Endothelial cell (in vitro differentiated cells): ENCODE data around the gene TCP11. TPM values are rescaled to one million over a fixed set of nuclear protein-coding genes. Genes with fewer than 3 reads are reported as not detected.

Experiments
- DNase-seq: peaks from one replicate; pipeline ENCODE4 v3.0.0; 2021; ENCODE audit warnings: low spot score
- H3K27ac Mint-ChIP-seq: one replicate; pipeline ENCODE4 v1.8.0; 2021; ENCODE audit warnings: mixed read lengths, inconsistent platforms; ENCODE audit not compliant: unreplicated experiment
- H3K27me3 Mint-ChIP-seq: one replicate; pipeline ENCODE4 v1.8.0; 2021; ENCODE audit warnings: mild to moderate bottlenecking, moderate library complexity, mixed read lengths, inconsistent platforms; ENCODE audit not compliant: unreplicated experiment
- H3K36me3 Mint-ChIP-seq: one replicate; pipeline ENCODE4 v1.8.0; 2021; ENCODE audit warnings: mild to moderate bottlenecking, low read depth, mixed read lengths, inconsistent platforms; ENCODE audit not compliant: unreplicated experiment
- H3K4me1 Mint-ChIP-seq: one replicate; pipeline ENCODE4 v1.8.0; 2021; ENCODE audit warnings: mild to moderate bottlenecking, mixed read lengths, inconsistent platforms; ENCODE audit not compliant: unreplicated experiment
- H3K4me3 Mint-ChIP-seq: one replicate; pipeline ENCODE4 v1.8.0; 2021; ENCODE audit warnings: mild to moderate bottlenecking, mixed read lengths, inconsistent platforms; ENCODE audit not compliant: unreplicated experiment
- H3K9me3 Mint-ChIP-seq: one replicate; pipeline ENCODE4 v1.8.0; 2021; ENCODE audit warnings: mixed read lengths, inconsistent platforms; ENCODE audit not compliant: unreplicated experiment
- CTCF ChIP-seq: fragments of 200-600 bp; sonication (generic); IDR thresholded peaks from one replicate; pipeline ENCODE4 v1.5.0; 2021; ENCODE audit warnings: antibody characterized with exemption; ENCODE audit not compliant: unreplicated experiment
- total RNA-seq: library from RNA; stranded (reverse); fragmentation: NEBNext Ultra II Directional; extraction: Animal tissue kit (Norgen Biotek cat#: 25700); gene quantifications from one replicate; pipeline ENCODE4 v1.2.1, GENCODE V29; 2021; ENCODE audit not compliant: unreplicated experiment

The TCP11 gene
- total RNA-seq, 1 donor from 2014 or later: 0.18 TPM

- peaks cover 3% of the 10 kb centered on the region for H3K36me3 Mint-ChIP-seq
- no peak for TF ChIP-seq CTCF
- DNase-seq: no peak
- no peak overlapping the region for H3K4me3 Mint-ChIP-seq
- no peak overlapping the region for H3K27ac Mint-ChIP-seq
- H3K9me3 Mint-ChIP-seq: no peaks in the 10 kb centered on the region
- peaks cover 15% of the 10 kb centered on the region for H3K4me1 Mint-ChIP-seq
- H3K27me3 Mint-ChIP-seq: peaks cover 6% of the 10 kb centered on the region
Measured at GRCh38 chr6:35181308-35181932, 40.3 kb upstream of the TCP11 start.

GRCh38 chr6:35179901-35180535 lies 38.9 kb upstream of the TCP11 start:
- Mint-ChIP-seq H3K9me3 (no peaks in the 10 kb centered on the region), H3K4me3 (no peak overlapping the region), H3K27ac (no peak overlapping the region), H3K36me3 (peaks cover 1% of the 10 kb centered on the region), H3K27me3 (peaks cover 6% of the 10 kb centered on the region), H3K4me1 (peaks cover 15% of the 10 kb centered on the region)
- TF ChIP-seq CTCF: no peak
- DNase-seq: no peak

- DNase-seq: no peak
- Mint-ChIP-seq H3K4me3 (no peak overlapping the region), H3K9me3 (no peaks in the 10 kb centered on the region), H3K4me1 (peaks cover 9% of the 10 kb centered on the region), H3K27me3 (peaks cover 3% of the 10 kb centered on the region), H3K27ac (peak overlapping the region; percentile 30), H3K36me3 (no peaks in the 10 kb centered on the region)
- TF ChIP-seq CTCF: no peak
Measured at GRCh38 chr6:35178932-35179832, 38.0 kb upstream of the TCP11 start.

- Mint-ChIP-seq H3K4me1 (peaks cover 13% of the 10 kb centered on the region), H3K36me3 (no peaks in the 10 kb centered on the region), H3K9me3 (no peaks in the 10 kb centered on the region), H3K4me3 (no peak overlapping the region), H3K27me3 (peaks cover 2% of the 10 kb centered on the region), H3K27ac (no peak overlapping the region)
- no peak for DNase-seq
- no peak for TF ChIP-seq CTCF
Measured at GRCh38 chr6:35178012-35178411, 36.9 kb upstream of the TCP11 start.

GRCh38 chr6:35177596-35177995 lies 36.5 kb upstream of the TCP11 start:
- no peak overlapping the region for H3K27ac Mint-ChIP-seq
- H3K36me3 Mint-ChIP-seq: no peaks in the 10 kb centered on the region
- no peak for DNase-seq
- H3K4me3 Mint-ChIP-seq: no peak overlapping the region
- H3K4me1 Mint-ChIP-seq: peaks cover 13% of the 10 kb centered on the region
- no peak for TF ChIP-seq CTCF
- peaks cover 2% of the 10 kb centered on the region for H3K27me3 Mint-ChIP-seq
- no peaks in the 10 kb centered on the region for H3K9me3 Mint-ChIP-seq
